Activated CD4-positive, alpha-beta T cell treated with anti-CD3 and anti-CD28 coated beads, Interleukin-10, Interleukin-2, amounts not matched to agents 100 ng/mL and 50 ng/mL, durations not matched to agents 16 hours and 8 hours (primary cell): ENCODE data around the gene ORAI3.

Source experiments
- DNase-seq: peaks from one replicate; pipeline ENCODE4 v3.0.0-alpha.2; 2020

Gene ORAI3

GRCh38 chr16:30992931-30993816 is 44.3 kb downstream of the ORAI3 start:
- no peak for DNase-seq

- DNase-seq, result no peak
Measured at GRCh38 chr16:30995927-30996323, 47.1 kb downstream of the ORAI3 start.

GRCh38 chr16:30996324-30996984 is 47.6 kb downstream of the ORAI3 start:
- DNase-seq, result no peak

- DNase-seq, result peak; percentile 88
Measured at GRCh38 chr16:30996985-30997724, 48.3 kb downstream of the ORAI3 start.

- DNase-seq, result no peak
Measured at GRCh38 chr16:30997725-30998711, 49.1 kb downstream of the ORAI3 start.

- DNase-seq, result no peak
Measured at GRCh38 chr16:30998852-30999761, 50.2 kb downstream of the ORAI3 start.

GRCh38 chr16:31000671-31001382 is 52.0 kb downstream of the ORAI3 start:
- DNase-seq, result no peak

- DNase-seq, result no peak
Measured at GRCh38 chr16:31001507-31002249, 52.8 kb downstream of the ORAI3 start.

GRCh38 chr16:31002250-31002700 is 53.4 kb downstream of the ORAI3 start:
- DNase-seq, result no peak

GRCh38 chr16:31002862-31003341 is 54.0 kb downstream of the ORAI3 start:
- DNase-seq, result no peak

- no peak for DNase-seq
Measured at GRCh38 chr16:31003744-31004143, 54.9 kb downstream of the ORAI3 start.
